SKM-1 treated with dmso at 0.1 percent for 144 hours (cell line): Measurements from ENCODE around the gene ZNF181.
A peak's percentile ranks its signal among the peaks of the same experiment; 100 is the strongest.

Source experiments
- DNase-seq: peaks from one replicate; lab custom pipeline; 2025; ENCODE audit not compliant: unreplicated experiment; lab: John Stamatoyannopoulos, UW

The ZNF181 gene

DNA sequence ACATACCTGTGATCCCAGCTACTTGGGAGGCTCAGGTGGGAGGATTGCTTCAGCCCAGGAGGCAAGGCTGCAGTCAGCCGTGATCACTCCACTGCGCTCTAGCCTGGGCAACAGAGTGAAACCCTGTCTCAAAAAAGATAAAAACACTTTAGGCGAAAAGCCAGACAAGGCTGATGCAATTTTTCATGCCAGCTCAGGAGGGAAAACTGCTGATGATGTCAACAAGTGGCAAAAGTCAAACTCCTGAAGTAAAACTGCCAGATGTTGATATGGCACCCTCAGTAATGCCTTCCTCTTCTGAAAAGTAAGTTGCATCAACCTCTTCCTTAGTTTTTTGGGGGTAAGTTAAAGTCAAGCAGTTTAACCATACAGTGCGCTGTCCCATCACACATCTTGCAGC is 23.4 kb downstream of the ZNF181 start:
- DNase-seq: no peak

GRCh38 chr19:34759218-34759917 is 25.3 kb downstream of the ZNF181 start:
- no peak for DNase-seq

GRCh38 chr19:34766386-34766785 is 32.3 kb downstream of the ZNF181 start:
- no peak for DNase-seq

DNA sequence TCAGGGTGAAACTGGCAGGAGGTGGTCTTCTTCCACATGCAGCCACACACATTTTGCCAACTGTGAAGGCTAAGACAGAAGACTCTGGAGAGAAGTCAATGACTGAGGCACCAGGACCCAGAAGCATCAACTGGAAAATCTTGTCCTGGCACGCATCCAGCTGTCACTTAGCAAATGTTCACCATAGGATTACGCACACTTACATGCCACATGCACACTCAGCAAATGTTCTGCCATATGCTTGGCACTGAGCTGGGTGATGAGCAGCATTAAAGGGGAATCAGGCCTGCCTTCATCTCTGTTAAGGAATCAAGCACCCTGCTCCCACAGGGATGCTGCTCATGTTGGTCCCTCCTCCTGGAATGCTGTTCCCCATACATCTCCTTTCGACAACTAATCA is 33.9 kb downstream of the ZNF181 start:
- DNase-seq: no peak

DNA sequence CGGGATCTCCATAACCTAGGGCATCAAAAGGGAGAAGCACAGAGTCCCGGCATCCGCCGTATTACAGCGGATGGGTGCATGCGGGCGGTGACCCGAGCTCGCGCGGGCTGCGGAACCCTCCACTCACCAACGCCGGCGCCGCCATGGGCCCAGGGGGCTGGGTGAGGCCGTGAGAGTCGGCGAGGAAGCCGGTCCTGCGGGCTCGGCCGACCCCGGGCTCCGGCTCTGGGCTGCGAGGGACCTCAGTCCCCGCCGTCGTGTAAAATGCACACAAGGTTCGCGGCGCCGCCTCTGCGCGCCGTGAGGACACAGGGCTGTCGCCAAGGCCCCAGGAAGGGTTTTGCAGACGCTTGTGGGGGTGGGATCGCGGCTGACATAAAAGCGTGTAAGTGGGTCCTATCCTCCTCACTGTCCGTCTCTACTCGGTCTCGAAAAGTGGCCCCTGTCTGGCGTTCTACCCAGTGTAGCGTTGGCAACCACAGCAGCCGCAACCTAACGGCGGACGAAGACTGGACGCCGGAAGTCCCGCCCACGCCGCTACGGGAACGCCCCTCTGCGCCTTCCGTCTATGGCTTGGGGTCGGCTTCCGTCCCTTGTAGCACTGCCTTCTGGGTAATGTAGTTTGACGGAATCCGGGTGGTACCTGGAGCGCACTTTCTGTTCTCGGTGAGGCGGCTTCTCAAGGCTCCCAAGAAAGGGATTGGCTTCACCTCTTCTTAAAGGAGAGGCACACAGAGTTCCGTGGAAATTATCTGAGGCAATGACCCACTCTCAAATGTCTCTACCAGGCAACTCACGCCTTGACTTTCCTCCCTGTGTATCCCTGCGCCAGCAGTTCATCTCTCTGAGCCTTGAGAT is 38.9 kb downstream of the ZNF181 start, which contains the start of gene ZNF599:
TSS of gene ZNF599 (minus strand) at position 519 of the 858 bp plus-strand sequence. CDS start at position 145, 374 bp downstream.
- DNase-seq: peak; percentile 65

DNA sequence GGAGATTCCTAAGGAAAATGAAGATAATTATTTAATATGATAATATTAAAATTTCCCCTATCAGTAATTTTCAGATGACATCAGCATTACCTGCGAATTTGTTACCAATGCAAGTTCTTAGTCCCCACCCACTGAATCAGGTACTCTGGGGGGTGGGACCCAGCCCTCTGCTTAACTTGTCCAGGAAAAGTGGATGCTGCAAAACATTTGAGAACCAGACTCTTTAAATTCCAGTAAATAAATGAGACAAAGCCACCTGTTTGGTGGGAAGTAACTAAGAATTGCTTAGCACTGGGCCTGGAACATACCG is 39.5 kb downstream of the ZNF181 start:
- no peak for DNase-seq

GRCh38 chr19:34774857-34775256 is 40.8 kb downstream of the ZNF181 start:
- no peak for DNase-seq

DNA sequence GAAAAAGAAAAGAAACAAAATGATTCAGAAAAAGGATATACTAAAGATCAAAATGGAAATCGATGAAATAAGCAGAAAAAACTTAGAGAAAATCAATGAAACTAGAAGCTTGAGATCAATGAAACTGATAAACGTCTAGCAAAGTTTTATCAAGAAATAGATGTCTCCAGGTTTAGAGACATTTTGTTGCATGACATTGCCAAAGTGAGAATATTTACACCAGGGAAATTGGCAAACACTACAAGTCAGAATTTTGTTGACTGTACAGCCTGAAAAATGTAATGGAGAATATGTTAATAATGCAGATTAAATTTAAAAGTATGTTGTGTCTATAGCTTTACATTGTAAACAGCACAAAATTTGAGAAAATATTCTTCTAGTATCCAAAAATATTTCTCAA is 44.3 kb downstream of the ZNF181 start:
- no peak for DNase-seq

DNA sequence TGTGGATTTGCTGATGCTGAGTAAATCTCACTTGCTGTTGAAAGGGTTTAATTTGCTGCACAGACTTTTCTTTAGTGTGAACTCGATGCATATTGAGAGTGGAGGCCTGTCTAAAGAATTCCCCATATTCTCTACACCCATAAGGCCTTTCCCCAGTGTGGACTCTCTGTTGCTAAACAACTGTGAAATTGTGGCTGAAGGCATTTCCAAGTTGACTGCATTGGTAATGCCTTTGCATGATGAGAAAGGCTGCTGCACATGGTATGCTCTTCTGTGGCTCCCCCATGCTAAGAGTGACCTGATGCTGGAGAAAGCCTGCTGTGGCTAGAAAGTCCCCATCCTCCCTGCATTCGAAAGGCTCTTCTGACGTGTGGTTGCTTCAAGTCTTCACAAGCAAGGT is 45.6 kb downstream of the ZNF181 start:
- no peak for DNase-seq

DNA sequence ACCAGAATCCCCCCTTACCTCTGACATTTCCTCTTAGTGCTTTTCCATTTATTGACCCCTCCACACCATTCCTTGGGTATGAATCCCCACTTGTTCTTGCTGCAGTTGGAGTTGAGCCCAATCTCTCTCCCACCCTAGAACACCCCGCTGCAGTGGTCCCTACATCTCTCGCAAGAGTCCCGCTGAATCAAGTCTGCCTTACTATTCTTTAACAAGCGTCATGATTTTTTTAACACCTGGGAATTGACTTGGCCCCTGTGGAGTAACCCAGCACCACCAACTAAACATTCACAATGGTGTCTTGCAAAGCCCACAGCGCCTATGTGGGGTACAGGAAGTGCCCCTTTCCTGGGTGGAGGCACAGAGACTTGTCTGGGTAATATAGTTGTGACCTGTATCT is 52.2 kb downstream of the ZNF181 start:
- DNase-seq: no peak

GRCh38 chr19:34787059-34787824 is 53.2 kb downstream of the ZNF181 start:
- no peak for DNase-seq

GRCh38 chr19:34788074-34788473 is 54.0 kb downstream of the ZNF181 start:
- DNase-seq: no peak

GRCh38 chr19:34793565-34793964 is 59.5 kb downstream of the ZNF181 start:
- DNase-seq: no peak

DNA sequence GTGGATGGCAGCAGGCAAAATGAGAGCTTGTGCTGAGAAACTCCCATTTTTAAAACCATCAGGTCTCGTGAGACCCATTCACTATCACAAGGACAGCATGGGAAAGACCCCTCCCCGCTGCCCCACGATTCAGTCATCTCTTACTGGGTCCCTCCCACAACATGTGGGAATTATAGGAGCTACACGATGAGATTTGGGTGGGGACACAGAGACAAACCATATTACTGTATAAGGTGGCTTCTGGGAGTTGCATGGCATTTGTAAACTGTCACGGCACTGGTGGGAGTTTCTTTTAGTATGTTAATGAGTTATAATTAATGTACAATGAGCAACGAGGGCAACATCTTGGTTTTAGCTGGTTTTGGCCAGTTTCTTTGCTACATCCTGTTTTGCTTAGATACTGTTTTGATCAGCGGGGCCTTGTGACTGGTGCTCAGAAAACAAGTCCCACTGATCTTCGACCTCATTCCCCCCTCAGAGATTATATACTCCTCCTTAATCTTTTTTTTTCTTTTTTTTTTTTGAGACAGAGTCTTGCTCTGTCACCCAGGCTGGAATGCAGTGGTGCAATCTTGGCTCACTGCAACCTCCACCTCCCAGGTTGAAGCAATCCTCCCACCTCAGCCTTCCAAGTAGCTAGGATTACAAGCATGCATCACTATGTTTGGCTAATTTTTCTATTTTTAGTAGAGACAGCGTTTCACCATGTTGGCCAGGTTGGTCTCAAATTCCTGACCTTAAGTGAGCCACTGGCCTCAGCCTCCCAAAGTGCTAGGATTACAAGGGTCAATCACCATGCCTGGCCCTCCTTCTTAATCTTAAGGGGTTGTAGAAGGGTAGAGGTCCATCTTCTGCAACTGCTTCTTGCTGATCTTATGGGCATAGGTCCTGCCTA is 60.3 kb downstream of the ZNF181 start:
- DNase-seq: no peak
